Measurements from ENCODE around the gene FOXL2. TPM values are rescaled to one million over a fixed set of nuclear protein-coding genes. Genes with fewer than 3 reads are reported as not detected.

FOXL2 gene
- total RNA-seq, 4 donors from 2014 or later: not detected

GRCh38 chr3:138901567-138901966 lies 45.4 kb downstream of the FOXL2 start:
- TF ChIP-seq CTCF (IDR thresholded peaks at IDR 0.05; ENCODE audit: low read depth): no peak

GRCh38 chr3:138899351-138899991 lies 47.5 kb downstream of the FOXL2 start:
- no peak for TF ChIP-seq CTCF (IDR thresholded peaks at IDR 0.05; ENCODE audit: low read depth)

GRCh38 chr3:138898708-138899107 lies 48.2 kb downstream of the FOXL2 start:
- TF ChIP-seq CTCF (IDR thresholded peaks at IDR 0.05; ENCODE audit: low read depth): no peak

GRCh38 chr3:138898301-138898700 lies 48.6 kb downstream of the FOXL2 start:
- no peak for TF ChIP-seq CTCF (IDR thresholded peaks at IDR 0.05; ENCODE audit: low read depth)

Other genes with a start within 250 kb of the FOXL2 start
- 10 to 100 TPM; 36.6 to 44.0 (median 38.9) TPM for gene PIK3CB, start 112.2 kb downstream of the FOXL2 start, total RNA-seq
- gene FOXL2NB, start 80 bp upstream of the FOXL2 start, total RNA-seq: not detected
- gene PRR23A, start 59.1 kb upstream of the FOXL2 start, total RNA-seq: not detected
- gene PRR23B, start 73.8 kb upstream of the FOXL2 start, total RNA-seq: not detected
- gene PRR23C, start 97.8 kb upstream of the FOXL2 start, total RNA-seq: not detected